ENCODE measurements around the gene CENPX.

CENPX gene

DNA sequence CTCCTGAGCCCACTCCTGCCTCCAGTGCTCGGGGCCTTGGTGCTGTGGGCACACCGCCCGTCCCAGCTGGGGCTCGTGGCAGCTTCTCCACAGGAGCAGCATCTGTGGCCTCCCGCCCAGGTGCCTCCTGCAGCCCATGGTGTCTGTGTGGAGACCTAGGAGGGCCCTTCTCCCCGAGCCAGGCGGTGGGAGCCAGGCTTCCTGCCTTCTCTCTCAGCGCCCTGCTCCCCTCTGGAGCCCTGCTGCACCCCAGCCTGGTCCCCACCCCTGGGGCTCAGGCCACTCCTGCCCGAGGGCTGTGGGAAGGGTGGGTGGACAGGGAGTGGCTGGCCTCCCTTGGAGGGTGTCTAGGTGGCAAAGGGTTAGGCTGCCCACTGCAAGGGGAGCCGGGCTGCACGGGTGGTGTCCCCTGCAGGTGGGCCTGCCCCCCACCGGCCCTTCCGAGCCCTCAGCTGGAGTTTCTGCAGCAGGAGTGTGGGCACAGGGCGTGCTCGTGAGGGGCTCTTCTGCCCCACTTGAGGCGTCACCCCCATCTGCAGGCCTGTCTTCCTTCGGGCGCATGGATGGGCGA is 11.0 kb downstream of the CENPX start:
- no peak for DNase-seq (ENCODE audit: low read depth)

DNA sequence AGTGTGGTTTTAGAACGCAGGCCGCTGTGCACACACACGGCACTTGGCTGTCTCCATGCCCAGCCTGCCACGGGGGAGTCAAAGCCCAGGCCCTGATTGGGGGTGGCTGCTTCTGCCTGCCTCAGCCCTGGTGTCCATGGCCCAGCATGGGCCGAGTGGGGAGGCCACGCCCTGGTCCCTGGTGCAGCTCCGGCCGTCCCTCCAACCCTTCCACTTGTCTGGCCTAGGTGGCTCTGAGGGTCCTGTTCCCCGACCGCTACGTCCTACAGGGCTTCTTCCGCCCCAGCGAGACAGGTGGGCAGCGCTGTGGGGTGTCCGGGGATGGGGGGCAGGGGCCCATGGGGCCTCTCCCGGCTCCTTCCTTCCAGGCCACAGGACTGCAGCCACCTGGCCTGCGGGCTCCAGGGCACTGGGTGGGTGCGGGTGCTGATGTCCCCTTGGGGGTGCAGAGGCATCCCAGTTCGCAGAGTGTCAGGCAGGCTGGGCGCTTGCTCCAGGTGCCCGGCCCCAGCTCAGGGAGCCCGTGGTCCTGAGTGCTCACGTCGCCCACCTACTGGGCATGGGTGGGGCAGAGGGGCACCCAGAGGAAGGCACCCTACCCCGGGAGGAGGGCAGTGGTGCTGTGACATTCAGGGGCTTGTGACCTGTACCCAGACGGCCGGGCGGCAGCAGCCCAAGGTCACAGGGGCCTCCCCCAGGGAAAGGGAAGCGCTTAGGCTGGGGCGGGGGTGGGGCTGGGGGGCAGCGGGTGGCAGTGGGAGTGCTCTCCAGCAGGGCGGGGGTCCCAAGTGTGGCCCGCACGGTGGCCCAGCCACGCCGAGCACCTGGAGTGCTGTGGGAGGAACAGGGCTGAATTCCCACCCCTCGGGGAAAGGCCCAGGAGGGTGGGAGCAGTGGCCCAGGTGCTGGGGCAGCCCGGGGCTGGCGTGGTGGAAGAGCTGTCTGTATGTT is 11.8 kb downstream of the CENPX start:
- DNase-seq (ENCODE audit: low read depth), result no peak

DNA sequence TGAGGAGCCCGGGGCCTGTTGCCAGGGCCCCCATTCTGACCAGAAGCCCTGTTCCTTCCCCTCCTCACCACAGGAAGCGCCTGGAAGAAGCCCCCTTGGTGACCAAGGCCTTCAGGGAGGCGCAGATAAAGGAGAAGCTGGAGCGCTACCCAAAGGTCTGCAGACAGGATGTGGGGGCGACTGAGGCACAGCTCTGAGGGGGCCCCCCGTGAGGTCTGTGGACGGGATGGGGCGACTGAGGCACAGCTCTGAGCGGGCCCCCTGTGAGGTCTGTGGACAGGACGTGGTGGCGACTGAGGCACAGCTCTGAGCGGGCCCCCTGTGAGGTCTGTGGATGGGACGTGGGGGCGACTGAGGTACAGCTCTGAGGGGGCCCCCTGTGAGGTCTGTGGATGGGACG is 13.3 kb downstream of the CENPX start:
- no peak for DNase-seq (ENCODE audit: low read depth)

DNA sequence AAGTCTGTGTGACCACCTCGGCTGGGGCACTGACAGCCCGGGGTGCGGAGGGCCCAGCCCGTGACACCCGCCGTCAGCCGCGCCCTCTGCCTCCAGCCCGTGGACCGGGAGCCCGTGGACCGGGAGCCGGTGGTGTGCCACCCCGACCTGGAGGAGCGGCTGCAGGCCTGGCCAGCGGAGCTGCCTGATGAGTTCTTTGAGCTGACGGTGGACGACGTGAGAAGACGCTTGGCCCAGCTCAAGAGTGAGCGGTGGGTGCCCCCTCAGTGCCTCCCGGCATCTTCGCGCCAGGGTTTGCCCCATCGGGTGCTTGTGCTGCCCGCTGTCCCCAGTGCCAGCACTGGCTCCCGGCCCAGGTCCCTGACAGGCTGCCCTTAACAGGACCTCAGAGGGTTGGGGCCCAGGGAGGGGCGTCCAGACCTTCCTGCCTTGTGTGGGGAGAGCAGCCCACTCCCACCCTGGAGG is 13.7 kb downstream of the CENPX start:
- DNase-seq (ENCODE audit: low read depth), result no peak

DNA sequence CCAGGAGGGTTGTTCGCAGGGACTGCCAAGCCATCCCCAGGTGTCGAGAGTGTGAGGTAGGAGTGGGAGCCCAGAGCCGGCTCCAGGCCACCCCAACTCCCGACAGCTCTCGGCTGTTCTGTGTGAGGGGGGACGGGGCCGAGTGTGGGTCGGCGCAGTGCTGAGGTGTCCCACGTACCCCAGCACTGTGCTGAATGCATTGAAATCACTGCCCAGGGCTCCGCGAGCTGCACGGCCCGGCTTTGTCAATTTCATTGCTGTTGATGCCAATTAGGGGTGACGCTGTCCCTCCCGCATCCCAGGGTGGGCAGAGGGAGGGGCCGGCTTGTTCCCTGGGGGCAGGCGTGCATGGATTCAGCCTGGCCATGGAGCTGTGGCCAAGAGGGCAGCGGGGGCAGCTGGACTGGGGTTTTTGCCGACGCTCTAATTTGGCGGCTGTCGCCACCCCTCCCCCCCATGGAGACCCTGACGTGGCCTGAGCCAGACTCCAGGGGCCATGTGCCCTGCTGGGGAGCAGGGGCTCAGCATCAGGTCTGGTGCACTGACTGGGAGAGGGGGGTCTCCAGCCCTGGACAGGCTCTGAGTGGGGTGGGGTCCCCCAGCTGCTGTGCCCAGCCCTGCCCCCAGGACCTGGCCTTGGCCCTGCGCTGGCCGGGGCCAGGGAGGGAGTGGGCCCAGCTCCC is 14.3 kb downstream of the CENPX start:
- DNase-seq (ENCODE audit: low read depth), result no peak

DNA sequence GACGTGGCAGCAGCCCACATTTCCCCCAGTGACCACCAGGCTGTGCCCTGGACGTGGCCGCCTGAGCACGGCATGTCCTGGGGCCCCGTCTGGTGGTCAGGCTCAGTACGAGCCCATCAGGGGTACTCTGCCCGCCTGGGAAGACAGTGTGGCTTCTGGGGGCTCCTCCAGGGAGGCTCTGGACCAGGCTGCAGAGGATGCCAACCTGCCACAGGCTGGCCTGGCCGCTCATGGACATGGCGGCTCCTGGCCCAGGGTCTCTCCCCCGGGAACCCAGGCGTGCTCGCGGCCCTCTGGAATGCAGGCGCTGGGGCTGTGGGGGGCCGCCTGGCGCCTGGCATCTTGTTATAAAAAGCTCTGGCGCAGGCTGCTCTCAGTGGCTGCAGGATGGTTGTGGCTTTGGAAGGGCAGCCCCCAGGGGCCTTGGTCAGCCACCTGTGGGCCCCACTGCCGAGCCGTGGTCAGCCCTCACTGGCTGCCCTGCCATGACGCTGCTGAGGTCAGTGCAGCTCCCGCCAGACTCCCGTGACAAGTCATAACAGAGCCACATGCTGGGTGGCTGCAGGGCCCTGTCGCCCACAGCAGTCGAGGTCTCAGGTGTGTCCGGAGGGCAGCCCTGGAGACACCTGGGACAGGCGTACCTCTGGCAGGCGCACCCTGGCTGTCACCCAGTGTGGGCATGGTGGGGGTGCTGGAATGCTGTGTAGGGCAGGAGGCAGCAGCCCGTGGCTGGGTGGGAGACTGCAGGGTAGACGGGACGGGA is 15.0 kb downstream of the CENPX start:
- DNase-seq (ENCODE audit: low read depth), result no peak

DNA sequence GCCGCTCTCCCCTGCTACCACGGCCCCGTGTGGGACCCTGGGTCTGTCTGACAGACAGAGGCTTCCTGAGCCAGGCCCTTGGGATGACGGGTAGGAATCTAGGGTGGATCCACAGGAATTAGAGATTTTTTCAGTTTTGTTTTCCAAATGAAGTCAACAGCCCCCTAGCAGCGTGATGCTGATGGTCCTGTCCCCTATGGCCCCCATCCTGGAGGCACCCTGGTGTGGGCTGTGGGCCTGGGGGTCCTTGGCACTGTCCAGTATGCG is 15.5 kb downstream of the CENPX start:
- DNase-seq (ENCODE audit: low read depth), result no peak

DNA sequence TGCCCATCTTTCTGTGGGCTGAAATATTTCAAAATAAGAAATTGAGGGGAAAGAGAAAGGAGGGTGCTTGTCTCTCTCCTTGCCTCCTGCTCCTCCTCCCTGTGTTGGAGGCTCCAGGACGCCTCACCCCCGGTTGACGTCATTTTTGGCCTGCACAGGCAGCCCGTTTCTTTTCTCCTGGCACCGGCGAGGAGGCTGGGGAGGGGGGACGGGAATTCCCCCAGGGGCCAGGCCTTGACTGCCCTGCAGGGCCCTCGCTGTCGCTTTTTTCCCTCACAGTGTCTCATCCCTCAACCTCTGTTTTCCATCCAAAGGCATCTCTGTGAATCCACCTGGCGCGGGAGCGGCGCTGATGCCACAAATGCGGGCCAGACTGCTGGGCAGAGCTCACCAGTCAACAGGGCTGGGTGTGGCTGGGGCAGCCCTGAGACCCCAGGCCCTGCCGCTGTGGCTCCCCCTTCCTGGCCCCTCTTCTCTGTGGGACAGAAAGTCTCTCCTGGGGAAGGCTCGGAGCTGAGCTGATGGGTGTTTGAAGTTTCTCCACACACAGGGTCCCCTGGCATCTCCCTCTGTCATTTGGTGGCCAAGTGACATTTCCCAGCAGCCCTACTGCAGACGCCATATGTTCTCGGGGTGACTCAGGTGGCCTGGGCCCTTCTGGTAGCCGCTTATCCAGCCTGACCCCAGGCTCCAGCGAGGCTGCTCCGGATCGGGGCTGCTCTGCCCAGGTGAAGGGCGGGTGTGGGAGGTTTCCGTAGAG is 16.0 kb downstream of the CENPX start:
- no peak for DNase-seq (ENCODE audit: low read depth)

DNA sequence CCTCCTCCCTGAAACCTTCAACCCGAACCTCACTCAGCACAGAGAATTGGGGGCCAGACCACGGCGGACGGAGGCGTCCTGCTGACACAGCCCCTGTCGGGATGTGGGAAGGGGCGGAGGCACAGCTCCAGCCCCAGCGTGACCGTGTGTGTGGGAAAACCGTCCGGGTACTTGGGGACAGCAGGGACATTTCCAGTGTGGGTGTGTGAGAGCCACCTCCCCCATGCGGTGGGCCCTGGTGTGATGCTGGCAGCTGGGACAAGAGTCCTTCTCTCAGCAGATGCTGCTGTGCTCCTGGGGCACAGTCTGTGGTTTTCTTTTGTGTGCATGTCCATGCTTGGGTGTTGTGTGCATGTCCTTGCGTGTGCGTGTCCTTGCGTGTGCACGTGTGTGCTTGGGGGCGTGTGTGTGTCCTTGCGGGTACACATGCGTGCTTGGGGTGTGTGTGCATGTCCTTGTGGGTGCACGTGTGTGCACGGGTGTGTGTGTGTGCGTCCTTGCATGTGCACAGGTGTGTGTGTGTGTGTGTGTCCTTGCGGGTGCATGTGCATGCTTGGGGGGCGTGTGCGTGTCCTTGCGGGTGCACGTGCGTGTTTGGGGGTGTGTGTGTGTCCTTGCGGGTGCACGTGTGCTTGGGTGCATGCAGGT is 16.9 kb downstream of the CENPX start:
- no peak for DNase-seq (ENCODE audit: low read depth)

DNA sequence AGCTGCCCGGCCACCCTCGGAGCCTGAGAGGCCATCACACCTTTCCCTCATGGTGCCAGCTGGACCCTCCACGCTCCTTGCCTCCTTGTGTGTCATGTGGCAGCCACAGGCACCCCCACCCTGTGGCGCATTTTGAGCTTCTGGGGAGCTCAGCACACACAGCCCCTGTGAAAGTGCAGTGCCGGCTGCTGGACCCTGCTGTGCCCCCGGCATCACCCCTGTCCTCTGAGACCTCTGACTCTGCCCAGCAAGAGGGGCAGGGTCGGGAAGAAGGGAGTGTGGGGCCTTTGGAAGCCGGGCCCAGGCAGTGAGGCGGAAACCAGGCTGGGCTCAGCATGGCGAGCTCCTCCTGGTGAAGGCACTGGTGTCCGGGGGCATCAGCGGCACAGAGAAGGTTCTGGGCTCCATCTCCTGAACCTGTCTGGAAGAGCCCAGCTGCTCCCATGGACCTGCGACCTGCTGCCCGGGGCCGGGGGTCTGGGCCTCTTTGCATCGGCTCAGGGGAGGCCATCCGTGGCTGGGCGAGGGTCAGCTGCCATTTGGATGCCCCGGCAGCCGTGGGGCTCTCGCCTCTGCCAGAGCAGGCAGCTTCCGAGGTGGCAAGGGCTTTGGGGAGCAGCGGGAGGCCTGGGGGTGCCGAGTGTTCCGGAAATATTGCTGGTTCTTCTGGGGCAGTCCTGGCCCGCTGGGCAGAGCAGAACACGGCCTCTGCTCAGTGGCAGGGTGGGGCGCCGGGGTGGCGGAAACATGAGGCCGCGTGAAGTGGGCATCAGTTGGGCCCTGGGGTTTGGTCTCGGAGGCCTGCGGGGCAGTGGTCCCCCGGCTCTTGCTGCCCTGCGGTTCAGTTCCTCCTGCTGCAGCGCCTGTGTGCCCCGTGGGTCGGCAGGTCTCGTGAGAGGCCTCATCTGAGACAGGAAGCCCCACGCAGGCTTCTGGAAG is 17.9 kb downstream of the CENPX start:
- DNase-seq (ENCODE audit: low read depth), result no peak

DNA sequence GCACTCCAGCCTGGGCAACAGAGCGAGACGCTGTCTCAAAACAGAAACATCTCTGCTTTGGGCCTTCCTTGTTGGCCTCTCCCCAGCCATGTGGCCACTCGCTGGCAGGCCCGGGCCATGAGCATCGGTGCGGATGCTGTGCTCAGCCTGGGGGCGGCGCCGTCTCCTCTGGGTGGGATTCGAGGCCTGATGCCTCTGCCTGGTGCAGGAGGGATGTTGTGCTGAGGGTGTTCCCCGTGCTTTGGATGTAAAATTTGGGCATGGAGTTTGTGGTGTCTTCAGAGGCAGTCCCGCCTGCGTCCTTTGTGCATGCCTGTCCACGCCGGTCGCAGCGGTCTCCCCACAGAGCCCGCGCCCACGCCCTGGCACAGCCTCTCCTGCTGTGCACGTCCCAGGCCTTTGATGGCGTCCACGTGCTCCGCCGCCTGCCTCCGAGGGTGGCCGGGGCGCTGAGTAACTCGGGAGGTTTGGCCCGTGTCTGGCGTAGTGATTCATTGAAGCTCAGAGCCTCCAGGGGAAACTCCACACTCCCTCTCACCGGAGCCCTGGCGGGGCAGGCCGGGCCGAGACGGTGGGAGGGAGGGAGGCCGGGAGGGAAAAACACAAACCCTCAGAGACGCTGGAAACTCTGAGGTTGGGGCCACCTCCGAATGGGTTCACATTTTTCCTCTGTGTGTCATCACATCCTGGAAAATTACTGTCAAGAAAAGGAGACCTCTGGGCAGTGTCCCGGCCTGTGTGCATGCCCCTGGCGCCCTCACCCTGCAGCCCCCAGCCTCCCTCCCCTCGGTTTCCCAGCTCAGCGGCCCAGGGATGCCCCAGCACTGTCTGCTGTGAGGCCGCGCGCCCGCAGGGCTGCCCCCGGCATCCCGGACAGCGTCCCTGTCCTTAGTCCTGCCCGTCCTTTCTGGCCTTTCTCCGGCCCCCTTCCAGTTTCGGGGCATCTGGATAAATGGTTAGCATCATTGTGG is 19.0 kb downstream of the CENPX start:
- no peak for DNase-seq (ENCODE audit: low read depth)

DNA sequence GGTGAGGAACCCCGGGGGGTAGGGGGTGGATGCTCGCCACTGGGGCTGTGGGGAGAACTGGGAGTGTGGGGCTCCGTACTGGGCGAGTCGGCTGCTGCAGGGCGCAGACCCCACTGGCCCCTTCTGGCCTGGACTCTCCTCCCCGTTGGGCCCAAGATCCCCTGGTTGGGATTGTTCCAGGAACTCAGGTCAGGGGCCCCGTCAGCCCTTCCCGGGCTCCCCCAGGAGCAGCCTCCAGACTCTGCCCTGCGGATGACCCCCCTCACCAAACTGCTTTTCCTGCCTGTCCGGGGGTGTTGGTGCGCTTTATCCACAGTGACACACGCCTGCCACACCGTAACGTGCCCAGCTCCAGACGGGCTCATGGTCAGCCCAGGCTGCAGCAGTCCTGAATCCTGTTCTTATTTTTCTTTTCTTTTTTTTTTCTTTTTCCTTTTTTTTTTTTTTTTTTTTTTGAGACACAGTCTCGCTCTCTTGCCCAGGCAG is 21.1 kb downstream of the CENPX start:
- no peak for DNase-seq (ENCODE audit: low read depth)

DNA sequence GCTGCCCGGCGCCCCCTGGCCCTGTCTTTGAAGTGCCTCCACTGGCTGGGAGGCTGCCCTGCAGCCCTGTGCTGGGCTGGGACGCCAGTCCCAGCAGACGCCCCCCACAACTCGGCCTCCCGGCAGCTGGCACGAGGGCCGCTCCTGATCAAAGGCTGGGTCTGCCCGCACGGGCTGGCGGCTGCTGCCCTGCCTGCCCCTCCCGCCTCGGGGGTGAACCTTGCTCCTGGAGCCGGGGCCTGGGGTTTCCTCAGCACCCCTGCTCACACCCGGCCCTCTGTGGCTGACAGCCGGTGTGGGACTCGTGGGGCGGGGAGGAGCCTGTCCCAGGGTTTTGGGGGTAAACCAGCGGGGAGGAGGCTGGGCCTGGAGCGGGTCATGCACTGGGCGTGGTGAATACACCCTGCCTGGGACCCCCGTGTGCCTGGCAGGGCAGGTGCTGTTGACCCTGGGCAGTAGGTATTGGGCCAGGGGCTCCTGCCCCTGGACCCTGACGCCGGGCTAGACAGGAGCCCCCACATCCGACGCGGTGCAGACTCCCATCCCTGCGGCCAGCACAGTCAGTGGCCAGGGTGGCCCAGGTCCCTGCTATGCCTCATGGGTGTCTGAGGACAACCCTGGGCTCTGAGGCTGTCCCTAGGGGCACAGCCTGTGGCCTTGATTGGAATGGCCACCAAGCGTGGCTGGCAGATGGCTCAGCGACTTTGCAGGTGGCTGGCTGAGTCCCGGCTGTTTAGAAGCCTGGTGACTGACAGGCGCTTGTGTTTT is 21.7 kb downstream of the CENPX start:
- DNase-seq (ENCODE audit: low read depth), result no peak

DNA sequence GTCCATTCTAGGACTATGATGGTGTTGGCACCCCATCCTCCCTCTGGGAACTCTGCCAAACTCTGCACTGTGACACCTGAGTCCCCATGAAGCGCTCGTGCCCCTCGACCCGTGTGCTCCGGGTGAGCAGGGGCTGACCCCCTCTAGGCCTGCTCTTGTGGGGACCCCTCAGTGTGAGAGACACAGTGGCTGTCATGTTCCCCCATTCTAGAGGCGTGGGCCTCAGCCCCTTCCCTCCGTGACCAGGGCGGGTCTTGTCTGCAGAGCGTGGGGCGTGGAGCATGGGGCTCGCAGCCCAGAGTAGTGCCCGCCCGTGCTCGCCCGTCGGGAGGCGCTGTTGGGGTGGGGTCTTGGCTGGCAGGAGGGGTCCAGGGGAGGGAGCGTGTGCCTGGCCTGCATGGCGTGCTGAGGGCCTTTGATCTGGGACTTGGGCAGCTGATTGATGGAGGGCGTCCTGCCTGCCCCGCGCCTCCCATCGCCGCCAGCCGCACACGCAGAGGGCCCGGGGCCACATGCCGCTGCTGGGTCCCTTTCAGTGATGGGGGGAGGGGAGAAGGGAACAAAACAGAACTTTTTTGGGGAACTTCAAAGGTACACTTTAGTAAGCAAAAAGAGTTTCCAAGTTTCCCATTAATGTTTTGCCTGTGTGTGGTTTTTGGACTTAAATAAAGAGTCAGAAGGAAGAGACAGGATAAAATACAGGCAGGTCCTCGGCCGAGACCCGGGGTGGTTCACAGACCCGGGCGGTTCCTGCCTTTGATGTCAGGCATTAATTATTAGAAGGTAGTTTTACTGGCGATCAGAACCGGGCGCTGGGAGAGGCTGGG is 22.5 kb downstream of the CENPX start:
- DNase-seq (ENCODE audit: low read depth), result no peak

DNA sequence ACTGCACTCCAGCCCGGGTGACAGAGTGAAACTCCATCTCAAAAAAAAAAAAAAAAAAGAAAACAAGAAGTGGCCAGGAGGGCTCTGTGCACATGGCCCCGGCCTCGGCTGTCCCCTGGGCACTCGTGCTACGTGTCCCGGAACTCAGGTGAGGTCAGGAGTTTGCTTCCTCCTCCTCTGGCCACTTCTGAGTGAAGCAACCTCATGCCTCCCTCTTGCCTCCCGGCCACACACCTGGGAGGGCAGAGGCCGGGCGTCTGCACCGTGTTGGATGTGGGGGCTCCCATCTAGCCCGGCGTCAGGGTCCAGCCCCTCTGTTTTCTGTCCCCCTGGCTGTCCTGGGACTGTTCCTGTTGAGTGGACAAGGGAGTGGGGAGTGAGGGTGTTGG is 23.1 kb downstream of the CENPX start:
- DNase-seq (ENCODE audit: low read depth), result no peak

DNA sequence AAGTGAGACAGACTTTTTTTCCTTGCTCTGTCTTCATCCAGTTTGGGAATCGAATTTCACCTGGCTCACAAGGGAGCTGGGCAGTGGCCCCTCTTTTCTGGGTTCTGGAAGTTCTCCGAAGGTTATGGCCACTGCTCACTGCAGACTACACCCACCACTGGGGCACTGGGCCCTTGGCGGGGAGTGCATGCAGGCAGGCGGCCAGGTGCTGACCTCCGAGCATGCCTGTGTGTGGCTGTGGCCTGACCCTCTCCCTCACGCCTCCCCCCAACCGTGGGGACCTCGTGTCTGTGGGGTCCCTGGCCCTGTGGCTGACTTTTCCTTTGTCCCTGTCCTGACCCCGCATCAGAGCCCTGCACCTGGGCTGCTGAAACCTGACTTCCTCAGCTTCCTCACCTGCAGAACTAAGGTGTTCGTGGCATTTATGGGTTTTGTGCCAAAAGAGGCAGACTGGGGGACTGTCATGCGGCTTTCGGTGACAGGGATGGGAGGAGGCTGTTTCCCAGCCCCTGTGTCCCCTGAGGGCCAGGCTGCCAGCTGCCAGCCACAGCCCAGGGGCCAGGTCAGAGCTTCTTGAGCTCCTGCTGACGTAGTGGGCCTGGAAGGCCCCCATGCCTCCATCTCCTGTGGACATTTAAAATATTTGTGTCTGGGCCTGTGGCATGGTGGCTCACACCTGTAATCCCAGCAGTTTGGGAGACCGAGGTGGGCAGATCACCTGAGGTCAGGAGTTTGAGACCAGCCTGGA is 23.8 kb downstream of the CENPX start:
- DNase-seq (ENCODE audit: low read depth), result no peak

Data from stimulated activated CD8-positive, alpha-beta memory T cell treated with anti-CD3 and anti-CD28 coated beads, Interleukin-15, amount 100 ng/mL, for 24 hours (primary cell).